ENCODE measurements around the gene TRIM14. TPM values are rescaled to one million over a fixed set of nuclear protein-coding genes. Genes with fewer than 3 reads are reported as not detected.

TRIM14 gene
- total RNA-seq, 3 donors from 2014 or later (not counting 1 experiment from before 2014, with no cell fraction given) = 45.1 to 66.5 (median 65.3) TPM

GRCh38 chr9:98150721-98151120 is 31.7 kb upstream of the TRIM14 start:
- intact Hi-C loops (cut with micrococcal nuclease) = no loop called here
- no peak overlapping the region for H3K4me3 Mint-ChIP-seq

DNA sequence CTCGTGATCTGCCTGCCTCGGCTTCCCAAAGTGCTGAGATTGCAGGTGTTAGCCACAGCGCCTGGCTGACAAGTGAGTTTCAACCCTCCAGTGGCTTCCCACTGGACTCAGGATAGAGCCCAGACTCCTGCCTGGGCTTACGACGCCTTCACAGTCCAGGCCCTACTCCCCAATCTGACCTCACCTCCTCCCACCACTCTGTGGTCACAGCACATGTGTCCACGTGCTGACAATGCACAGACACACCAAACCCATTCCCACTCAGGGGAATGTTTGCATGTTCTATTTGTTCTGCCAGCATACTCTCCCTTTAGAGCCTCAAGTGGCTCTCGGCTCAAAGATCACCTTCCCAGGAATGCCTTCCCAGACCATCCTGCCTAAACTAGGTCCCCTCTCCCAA is 31.1 kb upstream of the TRIM14 start:
- 72% methylated on average over 7 of the region's 7 CpGs for WGBS (ENCODE audit: insufficient coverage)
- no peak for ATAC-seq
- Mint-ChIP-seq H3K4me3 (no peak overlapping the region), H3K27me3 (ENCODE audit: low read depth in 2 of 2) (no peaks in the 10 kb centered on the region), H3K9me3 (no peaks in the 10 kb centered on the region), H3K27ac (no peak overlapping the region), H3K36me3 (no peaks in the 10 kb centered on the region), H3K4me1 (no peaks in the 10 kb centered on the region)
- H3K27me3 ChIP-seq (ENCODE audit: control insufficient read depth, insufficient read depth, low read length) = no peaks in the 10 kb centered on the region
- no peak for DNase-seq
- H3K9me3 ChIP-seq (ENCODE audit: control insufficient read depth, insufficient read depth, low read length) = no peaks in the 10 kb centered on the region
- intact Hi-C loops (cut with micrococcal nuclease) = no loop called here
- no peak overlapping the region for H3K27ac ChIP-seq (ENCODE audit: low read length)
- H3K4me3 ChIP-seq (ENCODE audit: low read length) = no peak overlapping the region
- no peak for TF ChIP-seq CTCF (IDR thresholded peaks at IDR 0.05)
- no peaks in the 10 kb centered on the region for H3K36me3 ChIP-seq (ENCODE audit: control insufficient read depth, insufficient read depth, low read length)
- H3K4me1 ChIP-seq (ENCODE audit: control insufficient read depth, insufficient read depth, low read length) = peaks cover 11% of the 10 kb centered on the region

More at GRCh38 chr9:98150721-98151120, 31.7 kb upstream of the TRIM14 start:
- H3K27me3 ChIP-seq (ENCODE audit: control insufficient read depth, insufficient read depth, low read length) = no peaks in the 10 kb centered on the region
- no peaks in the 10 kb centered on the region for H3K27me3 Mint-ChIP-seq (ENCODE audit: low read depth in 2 of 2)
- H3K4me1 Mint-ChIP-seq = no peaks in the 10 kb centered on the region
- H3K27ac Mint-ChIP-seq = no peak overlapping the region
- H3K36me3 ChIP-seq (ENCODE audit: control insufficient read depth, insufficient read depth, low read length) = no peaks in the 10 kb centered on the region
- H3K4me1 ChIP-seq (ENCODE audit: control insufficient read depth, insufficient read depth, low read length) = peaks cover 11% of the 10 kb centered on the region
- WGBS (ENCODE audit: insufficient coverage) = 82% methylated on average over 3 of the region's 3 CpGs
- ATAC-seq (no peak), DNase-seq (no peak)
- H3K36me3 Mint-ChIP-seq = no peaks in the 10 kb centered on the region
- H3K4me3 ChIP-seq (ENCODE audit: low read length) = no peak overlapping the region
- H3K9me3 ChIP-seq (ENCODE audit: control insufficient read depth, insufficient read depth, low read length) = no peaks in the 10 kb centered on the region
- TF ChIP-seq CTCF (IDR thresholded peaks at IDR 0.05) = no peak
- no peak overlapping the region for H3K27ac ChIP-seq (ENCODE audit: low read length)
- H3K9me3 Mint-ChIP-seq = no peaks in the 10 kb centered on the region

DNA sequence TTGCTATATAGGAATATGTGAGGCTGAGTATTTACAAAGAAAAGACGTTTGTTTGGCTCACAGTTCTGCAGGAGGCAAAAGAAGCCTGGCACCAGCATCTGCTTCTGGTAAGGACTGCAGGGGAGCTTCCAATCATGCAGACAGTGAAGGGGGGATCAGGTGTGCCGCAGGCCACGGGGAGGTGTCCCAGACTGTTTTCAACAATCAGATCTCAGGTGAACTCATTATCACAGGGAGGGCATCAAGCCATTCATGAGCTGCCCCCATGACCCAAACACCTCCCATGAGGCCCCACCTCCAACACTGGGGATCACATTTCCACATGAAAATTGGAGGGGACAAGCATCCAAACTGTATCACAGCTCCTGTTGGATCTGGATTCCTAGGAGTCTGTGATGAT is 30.4 kb upstream of the TRIM14 start:
- H3K4me3 ChIP-seq (ENCODE audit: low read length) = no peak overlapping the region
- H3K27me3 Mint-ChIP-seq (ENCODE audit: low read depth in 2 of 2) = no peaks in the 10 kb centered on the region
- H3K9me3 Mint-ChIP-seq = no peaks in the 10 kb centered on the region
- intact Hi-C loops (cut with micrococcal nuclease) = no loop called here
- H3K9me3 ChIP-seq (ENCODE audit: control insufficient read depth, insufficient read depth, low read length) = no peaks in the 10 kb centered on the region
- H3K4me1 ChIP-seq (ENCODE audit: control insufficient read depth, insufficient read depth, low read length) = peaks cover 11% of the 10 kb centered on the region
- no peaks in the 10 kb centered on the region for H3K27me3 ChIP-seq (ENCODE audit: control insufficient read depth, insufficient read depth, low read length)
- ATAC-seq = no peak
- DNase-seq = no peak
- TF ChIP-seq CTCF (IDR thresholded peaks at IDR 0.05) = no peak
- no peaks in the 10 kb centered on the region for H3K36me3 ChIP-seq (ENCODE audit: control insufficient read depth, insufficient read depth, low read length)
- no peak overlapping the region for H3K27ac Mint-ChIP-seq
- H3K36me3 Mint-ChIP-seq = no peaks in the 10 kb centered on the region
- no peak overlapping the region for H3K4me3 Mint-ChIP-seq
- H3K4me1 Mint-ChIP-seq = peaks cover 0 to 2% of the 10 kb centered on the region in 2 donors
- H3K27ac ChIP-seq (ENCODE audit: low read length) = no peak overlapping the region
- 94% methylated on average over 3 of the region's 3 CpGs for WGBS (ENCODE audit: insufficient coverage)

- H3K36me3 Mint-ChIP-seq = no peaks in the 10 kb centered on the region
- Histone ChIP-seq H3K4me1 (ENCODE audit: control insufficient read depth, insufficient read depth, low read length) (peaks cover 11% of the 10 kb centered on the region), H3K27ac (ENCODE audit: low read length) (no peak overlapping the region), H3K27me3 (ENCODE audit: control insufficient read depth, insufficient read depth, low read length) (no peaks in the 10 kb centered on the region), H3K9me3 (ENCODE audit: control insufficient read depth, insufficient read depth, low read length) (no peaks in the 10 kb centered on the region), H3K36me3 (ENCODE audit: control insufficient read depth, insufficient read depth, low read length) (no peaks in the 10 kb centered on the region), H3K4me3 (ENCODE audit: low read length) (no peak overlapping the region)
- H3K4me3 Mint-ChIP-seq = no peak overlapping the region
- DNase-seq (no peak), ATAC-seq (no peak)
- H3K9me3 Mint-ChIP-seq = no peaks in the 10 kb centered on the region
- WGBS (ENCODE audit: insufficient coverage) = 93% methylated on average over 2 of the region's 2 CpGs
- H3K27ac Mint-ChIP-seq = no peak overlapping the region
- H3K4me1 Mint-ChIP-seq = peaks cover 0 to 4% of the 10 kb centered on the region in 2 donors
- intact Hi-C loops (cut with micrococcal nuclease) = no loop called here
- no peaks in the 10 kb centered on the region for H3K27me3 Mint-ChIP-seq (ENCODE audit: low read depth in 2 of 2)
- TF ChIP-seq CTCF (IDR thresholded peaks at IDR 0.05) = no peak
These were observed 29.5 kb upstream of the TRIM14 start for GRCh38 chr9:98148486-98148885.
